GM20000 (cell line): Measurements from ENCODE around the gene PTPRK.

ENCODE experiments used
- DNase-seq: peaks from one replicate; pipeline ENCODE4 v3.0.0; 2012; ENCODE audit warnings: low spot score
- CTCF ChIP-seq: IDR thresholded peaks from 2 replicates; pipeline ENCODE4 v1.5.1; 2012; ENCODE audit warnings: mild to moderate bottlenecking, control low read depth; ENCODE audit errors: extremely low read depth, missing control alignments

PTPRK gene

DNA sequence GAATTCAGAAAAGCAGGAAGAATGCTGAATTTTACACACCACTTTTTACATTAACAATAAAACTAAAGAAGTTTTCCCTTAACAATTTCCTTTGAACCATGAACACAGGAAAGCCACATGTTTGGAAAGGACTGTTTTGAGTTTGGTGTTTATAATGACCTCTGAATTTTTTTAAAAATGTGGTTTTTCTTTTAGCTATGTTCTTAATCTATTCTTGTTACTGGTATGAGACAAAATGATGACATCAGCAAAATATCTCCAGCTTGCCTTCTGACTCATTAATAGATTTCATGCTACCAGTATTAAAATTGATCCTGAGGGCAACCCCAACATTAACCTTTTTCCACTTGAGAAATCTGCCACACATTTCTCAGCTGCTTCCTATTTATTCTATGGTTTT lies 402.0 kb downstream of the PTPRK start:
- DNase-seq = no peak
- no peak for TF ChIP-seq CTCF

DNA sequence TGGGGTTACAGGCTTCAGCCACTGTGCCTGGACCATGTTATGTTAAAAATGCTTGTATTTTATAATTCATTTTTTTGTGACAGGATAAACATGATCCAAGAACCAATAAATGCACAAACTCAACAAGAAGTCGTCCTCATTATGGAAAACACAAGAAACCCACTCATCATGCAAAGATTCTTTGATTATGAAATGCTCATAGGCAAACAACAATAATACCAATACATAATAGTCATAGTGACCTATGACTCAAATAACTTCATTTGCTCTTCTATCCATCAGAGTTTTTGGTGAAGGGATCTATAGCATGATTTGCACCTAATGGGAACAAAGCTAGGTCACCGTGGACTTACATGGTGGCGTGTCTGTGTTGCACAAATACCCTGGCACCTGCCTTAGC lies 402.5 kb downstream of the PTPRK start:
- no peak for TF ChIP-seq CTCF
- no peak for DNase-seq

GRCh38 chr6:128114164-128114563 lies 406.2 kb downstream of the PTPRK start:
- TF ChIP-seq CTCF = no peak
- DNase-seq = no peak

DNA sequence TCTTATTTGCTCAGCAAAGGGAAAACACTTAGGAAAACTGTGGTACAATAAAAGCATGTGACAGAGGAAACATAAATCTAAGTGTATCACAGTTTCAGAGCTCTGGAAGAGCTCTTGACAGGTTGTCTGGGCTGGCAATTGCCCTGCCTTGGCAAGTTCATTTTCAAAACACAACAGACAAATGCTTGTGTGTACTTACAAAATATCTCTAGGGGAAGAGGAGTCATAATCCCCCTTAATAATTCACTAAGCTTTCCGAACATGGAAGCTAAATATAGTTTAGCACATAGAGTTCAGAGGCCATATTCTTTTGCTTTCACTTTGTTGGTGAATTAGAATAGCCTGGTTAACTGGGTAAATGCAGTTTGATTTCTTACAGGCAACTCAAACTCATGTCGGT lies 407.9 kb downstream of the PTPRK start:
- peak; percentile 4 for DNase-seq
- no peak for TF ChIP-seq CTCF

DNA sequence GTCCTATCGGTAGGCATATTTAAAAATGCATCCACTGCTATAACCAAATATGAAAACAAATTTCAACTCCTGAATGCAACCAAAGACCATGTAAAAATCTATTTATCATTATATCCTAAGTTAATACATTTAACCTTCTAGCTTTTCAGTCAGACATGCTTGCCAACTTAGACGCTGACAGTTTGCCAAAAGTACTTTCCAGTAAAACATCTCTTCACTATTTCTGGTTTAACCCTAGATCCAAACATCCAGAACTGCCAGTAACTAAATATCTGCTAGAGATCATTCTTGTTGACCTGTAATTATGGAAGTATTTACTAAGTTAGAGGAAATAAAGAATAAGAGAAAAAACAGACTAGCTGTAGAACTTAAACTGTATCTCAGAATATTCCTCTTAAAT lies 409.3 kb downstream of the PTPRK start:
- TF ChIP-seq CTCF = no peak
- DNase-seq = no peak

- no peak for DNase-seq
- TF ChIP-seq CTCF = no peak
Observed at GRCh38 chr6:128107682-128108081, 412.7 kb downstream of the PTPRK start.

DNA sequence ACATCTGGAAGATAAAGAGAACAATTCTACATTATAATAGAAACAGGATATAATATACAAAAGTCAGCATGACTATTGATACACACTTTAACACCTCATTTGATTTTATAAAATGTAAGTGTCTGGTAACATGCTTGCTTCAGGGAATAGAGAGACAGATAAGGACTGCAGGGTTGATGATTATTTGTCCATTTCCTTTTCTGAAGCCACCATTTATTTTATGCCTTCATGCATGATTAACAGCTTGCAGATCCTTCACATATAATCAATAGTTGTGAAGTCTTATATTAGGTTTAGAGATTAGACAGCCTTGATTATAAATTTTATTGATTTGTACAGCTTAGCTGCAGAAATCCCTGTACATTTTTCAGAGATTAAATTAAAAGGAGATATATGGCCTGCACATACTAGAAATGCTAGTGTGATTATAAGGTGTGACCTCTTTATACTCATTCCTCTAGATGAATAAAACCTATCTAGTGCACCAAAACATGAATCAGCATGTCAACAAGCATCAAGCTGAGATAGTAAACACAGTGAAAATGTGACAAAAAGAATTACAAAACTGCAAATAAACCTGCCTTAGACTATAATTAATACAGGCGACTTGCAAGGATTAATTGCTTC lies 420.7 kb downstream of the PTPRK start:
- TF ChIP-seq CTCF = no peak
- no peak for DNase-seq
